Measurements from ENCODE around the gene CMBL.

CMBL gene

GRCh38 chr5:10301842-10302610, 5.7 kb downstream of the CMBL start:
- Histone ChIP-seq H3K4me3 (replicated peaks; ENCODE audit: low read depth, low read length) (no peak overlapping the region), H3K27me3 (replicated peaks; ENCODE audit: control insufficient read depth, insufficient read depth, low read length) (no peaks in the 10 kb centered on the region), H3K36me3 (ENCODE audit: control insufficient read depth, insufficient read depth, low read length) (no peaks in the 10 kb centered on the region; the same call in 1 of the 2 replicates)
- no peak for TF ChIP-seq CTCF (IDR thresholded peaks at IDR 0.05; ENCODE audit: insufficient read depth, low read length, poor library complexity, severe bottlenecking)
- no peak for DNase-seq (ENCODE audit: extremely low read depth, insufficient read length)

GRCh38 chr5:10301266-10301665, 6.4 kb downstream of the CMBL start:
- no peaks in the 10 kb centered on the region; the same call in 1 of the 2 replicates for H3K36me3 ChIP-seq (ENCODE audit: control insufficient read depth, insufficient read depth, low read length)
- no peak overlapping the region for H3K4me3 ChIP-seq (replicated peaks; ENCODE audit: low read depth, low read length)
- H3K27me3 ChIP-seq (replicated peaks; ENCODE audit: control insufficient read depth, insufficient read depth, low read length), result no peaks in the 10 kb centered on the region
- no peak for DNase-seq (ENCODE audit: extremely low read depth, insufficient read length)
- no peak for TF ChIP-seq CTCF (IDR thresholded peaks at IDR 0.05; ENCODE audit: insufficient read depth, low read length, poor library complexity, severe bottlenecking)

GRCh38 chr5:10300246-10300645, 7.5 kb downstream of the CMBL start:
- TF ChIP-seq CTCF (IDR thresholded peaks at IDR 0.05; ENCODE audit: insufficient read depth, low read length, poor library complexity, severe bottlenecking), result no peak
- no peak overlapping the region for H3K4me3 ChIP-seq (replicated peaks; ENCODE audit: low read depth, low read length)
- no peak for DNase-seq (ENCODE audit: extremely low read depth, insufficient read length)
- H3K36me3 ChIP-seq (ENCODE audit: control insufficient read depth, insufficient read depth, low read length), result no peaks in the 10 kb centered on the region; the same call in 1 of the 2 replicates
- H3K27me3 ChIP-seq (replicated peaks; ENCODE audit: control insufficient read depth, insufficient read depth, low read length), result no peaks in the 10 kb centered on the region

- no peaks in the 10 kb centered on the region for H3K36me3 ChIP-seq (ENCODE audit: control insufficient read depth, insufficient read depth, low read length)
- no peak for TF ChIP-seq CTCF (IDR thresholded peaks at IDR 0.05; ENCODE audit: insufficient read depth, low read length, poor library complexity, severe bottlenecking)
- no peak overlapping the region for H3K4me3 ChIP-seq (replicated peaks; ENCODE audit: low read depth, low read length)
- H3K27me3 ChIP-seq (replicated peaks; ENCODE audit: control insufficient read depth, insufficient read depth, low read length), result no peaks in the 10 kb centered on the region
- DNase-seq (ENCODE audit: extremely low read depth, insufficient read length), result no peak
Observed at GRCh38 chr5:10297646-10298204, 10.0 kb downstream of the CMBL start.

GRCh38 chr5:10295619-10296326, 11.9 kb downstream of the CMBL start:
- DNase-seq (ENCODE audit: extremely low read depth, insufficient read length), result no peak
- no peaks in the 10 kb centered on the region for H3K27me3 ChIP-seq (replicated peaks; ENCODE audit: control insufficient read depth, insufficient read depth, low read length)
- H3K4me3 ChIP-seq (replicated peaks; ENCODE audit: low read depth, low read length), result no peak overlapping the region
- TF ChIP-seq CTCF (IDR thresholded peaks at IDR 0.05; ENCODE audit: insufficient read depth, low read length, poor library complexity, severe bottlenecking), result no peak
- H3K36me3 ChIP-seq (ENCODE audit: control insufficient read depth, insufficient read depth, low read length), result no peaks in the 10 kb centered on the region
